SK-N-SH treated with all-trans-retinoic acid at 6 μM for 48 hours (cell line): Measurements from ENCODE around the gene C6orf15.

ENCODE experiments used
- ATAC-seq: fragments of 200-7000 bp; cut with Tn5 transposase; 3 replicates; pipeline ENCODE4 v1.9.1; 2020; ENCODE audit warnings: mild to moderate bottlenecking, moderate library complexity
- ARNTL ChIP-seq: fragments of 450-650 bp; formaldehyde crosslinking; IDR thresholded peaks from 2 replicates; pipeline ENCODE4 v1.5.0; 2020; ENCODE audit warnings: low read depth, mild to moderate bottlenecking, moderate library complexity, borderline replicate concordance
- BACH2 ChIP-seq: fragments of 250-450 bp; sonication (Bioruptor Pico); IDR thresholded peaks from 2 replicates; pipeline ENCODE4 v1.9.0; 2021; ENCODE audit warnings: mild to moderate bottlenecking, borderline replicate concordance
- ESRRG ChIP-seq: fragments of 250-450 bp; sonication (Bioruptor Pico); IDR thresholded peaks from 2 replicates; pipeline ENCODE4 v1.6.1; 2021; ENCODE audit warnings: mild to moderate bottlenecking
- GLIS3 ChIP-seq: fragments of 250-450 bp; sonication (Bioruptor Pico); IDR thresholded peaks from 2 replicates; pipeline ENCODE4 v1.5.0; 2020; ENCODE audit warnings: mild to moderate bottlenecking, moderate library complexity
- ISL1 ChIP-seq: fragments of 250-450 bp; sonication (Bioruptor Pico); IDR thresholded peaks from 2 replicates; pipeline ENCODE4 v2.1.2; 2022; ENCODE audit warnings: mild to moderate bottlenecking, moderate library complexity
- OSR1 ChIP-seq: fragments of 250-450 bp; sonication (Bioruptor Pico); IDR thresholded peaks from 2 replicates; pipeline ENCODE4 v1.8.0; 2022; ENCODE audit warnings: moderate library complexity, mild to moderate bottlenecking, inconsistent platforms
- PPARA ChIP-seq: fragments of 250-450 bp; sonication (Bioruptor Pico); IDR thresholded peaks from 2 replicates; pipeline ENCODE4 v1.5.0; 2020; ENCODE audit warnings: mild to moderate bottlenecking, borderline replicate concordance
- RARB ChIP-seq: fragments of 250-450 bp; sonication (Bioruptor Pico); IDR thresholded peaks from 2 replicates; pipeline ENCODE4 v1.8.0; 2021; ENCODE audit warnings: mild to moderate bottlenecking, moderate library complexity
- TCF4 ChIP-seq: fragments of 250-450 bp; sonication (Bioruptor Pico); IDR thresholded peaks from 2 replicates; pipeline ENCODE4 v1.8.0; 2021; ENCODE audit warnings: mild to moderate bottlenecking, moderate library complexity, borderline replicate concordance
- TOX ChIP-seq: fragments of 250-450 bp; sonication (Bioruptor Pico); IDR thresholded peaks from 2 replicates; pipeline ENCODE4 v1.8.0; 2021; ENCODE audit warnings: mild to moderate bottlenecking, moderate library complexity, borderline replicate concordance
- ZC3H10 ChIP-seq: fragments of 250-450 bp; sonication (Bioruptor Pico); IDR thresholded peaks from 2 replicates; pipeline ENCODE4 v1.5.1; 2021; ENCODE audit warnings: mild to moderate bottlenecking, moderate library complexity
- ZFP3 ChIP-seq: fragments of 250-450 bp; sonication (Bioruptor Pico); IDR thresholded peaks from 2 replicates; pipeline ENCODE4 v1.5.0; 2020; ENCODE audit warnings: mild to moderate bottlenecking, moderate library complexity
- ZNF565 ChIP-seq: fragments of 450-650 bp; formaldehyde crosslinking; conservative IDR thresholded peaks from 2 replicates; pipeline ENCODE4 v1.5.0; 2020; ENCODE audit warnings: low read depth, mild to moderate bottlenecking, moderate library complexity
- ZNF8 ChIP-seq: fragments of 450-650 bp; formaldehyde crosslinking; IDR thresholded peaks from 2 replicates; pipeline ENCODE4 v1.5.0; 2020; ENCODE audit warnings: mild to moderate bottlenecking, moderate library complexity
- TF ChIP-seq, protein P1 (sequence below): fragments of 250-450 bp; sonication (Bioruptor Pico); IDR thresholded peaks from 2 replicates; pipeline ENCODE4 v1.8.0; 2021; ENCODE audit warnings: low read depth, mild to moderate bottlenecking, moderate library complexity, borderline replicate concordance
- TF ChIP-seq, protein P2 (sequence below): fragments of 250-450 bp; sonication (Bioruptor Pico); IDR thresholded peaks from 2 replicates; pipeline ENCODE4 v1.5.1; 2021; ENCODE audit warnings: mild to moderate bottlenecking, moderate library complexity
- TF ChIP-seq, protein P3 (sequence below): fragments of 250-450 bp; sonication (Bioruptor Pico); IDR thresholded peaks from 2 replicates; pipeline ENCODE4 v1.8.0; 2020; ENCODE audit warnings: mild to moderate bottlenecking, moderate library complexity, borderline replicate concordance
- TF ChIP-seq, protein P4 (sequence below): fragments of 250-450 bp; sonication (Bioruptor Pico); IDR thresholded peaks from 2 replicates; pipeline ENCODE4 v1.5.0; 2020; ENCODE audit warnings: mild to moderate bottlenecking, moderate library complexity
- TF ChIP-seq, protein P5 (sequence below): fragments of 250-450 bp; sonication (Bioruptor Pico); IDR thresholded peaks from 2 replicates; pipeline ENCODE4 v1.5.1; 2020; ENCODE audit warnings: low read depth, mild to moderate bottlenecking, moderate library complexity

Gene C6orf15

DNA sequence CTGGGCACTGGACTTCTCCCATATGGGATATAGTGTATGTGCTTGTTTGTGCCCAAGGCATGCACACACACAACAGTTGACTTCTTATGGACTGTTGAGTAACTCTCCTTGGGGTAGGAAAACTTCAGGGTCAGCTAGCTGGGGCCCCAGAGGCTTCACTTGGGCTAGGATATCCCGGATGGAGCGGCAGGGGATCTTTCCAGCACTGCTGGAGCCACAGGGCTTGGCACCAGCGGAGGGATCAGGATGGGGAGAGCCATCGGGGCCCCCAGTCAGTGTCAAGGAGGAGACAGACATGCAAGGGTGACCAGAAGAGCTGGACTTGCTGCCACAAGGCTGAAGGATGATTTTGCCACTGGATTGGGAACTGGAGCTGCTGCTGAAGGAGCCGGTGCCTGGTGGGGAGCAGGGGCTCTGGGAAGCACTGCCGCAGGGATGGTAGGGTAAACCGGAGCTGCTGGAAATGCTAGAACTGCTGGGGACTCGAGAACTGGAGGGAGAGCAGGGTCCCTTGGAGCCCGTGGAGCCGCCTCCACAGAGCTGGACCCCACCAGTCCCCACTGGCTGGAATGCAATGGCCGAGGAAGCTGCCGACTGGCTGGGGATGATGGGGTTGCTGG, 3.7 kb upstream of the C6orf15 start:
- TF ChIP-seq ZFP3 (CRISPR knock-in tag) (no peak), TOX (no peak), BACH2 (no peak), ISL1 (CRISPR knock-in tag) (no peak), ZNF8 (CRISPR knock-in tag) (no peak), ARNTL (CRISPR knock-in tag) (no peak), GLIS3 (CRISPR knock-in tag) (no peak), ZNF565 (CRISPR knock-in tag) (no peak), TCF4 (CRISPR knock-in tag) (no peak), OSR1 (no peak), ESRRG (CRISPR knock-in tag) (no peak), ZC3H10 (CRISPR knock-in tag) (no peak), PPARA (no peak)
- TF ChIP-seq, protein P1, sequence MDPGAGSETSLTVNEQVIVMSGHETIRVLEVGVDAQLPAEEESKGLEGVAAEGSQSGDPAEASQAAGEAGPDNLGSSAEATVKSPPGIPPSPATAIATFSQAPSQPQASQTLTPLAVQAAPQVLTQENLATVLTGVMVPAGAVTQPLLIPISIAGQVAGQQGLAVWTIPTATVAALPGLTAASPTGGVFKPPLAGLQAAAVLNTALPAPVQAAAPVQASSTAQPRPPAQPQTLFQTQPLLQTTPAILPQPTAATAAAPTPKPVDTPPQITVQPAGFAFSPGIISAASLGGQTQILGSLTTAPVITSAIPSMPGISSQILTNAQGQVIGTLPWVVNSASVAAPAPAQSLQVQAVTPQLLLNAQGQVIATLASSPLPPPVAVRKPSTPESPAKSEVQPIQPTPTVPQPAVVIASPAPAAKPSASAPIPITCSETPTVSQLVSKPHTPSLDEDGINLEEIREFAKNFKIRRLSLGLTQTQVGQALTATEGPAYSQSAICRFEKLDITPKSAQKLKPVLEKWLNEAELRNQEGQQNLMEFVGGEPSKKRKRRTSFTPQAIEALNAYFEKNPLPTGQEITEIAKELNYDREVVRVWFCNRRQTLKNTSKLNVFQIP (CRISPR knock-in tag) = no peak
- TF ChIP-seq, protein P2, sequence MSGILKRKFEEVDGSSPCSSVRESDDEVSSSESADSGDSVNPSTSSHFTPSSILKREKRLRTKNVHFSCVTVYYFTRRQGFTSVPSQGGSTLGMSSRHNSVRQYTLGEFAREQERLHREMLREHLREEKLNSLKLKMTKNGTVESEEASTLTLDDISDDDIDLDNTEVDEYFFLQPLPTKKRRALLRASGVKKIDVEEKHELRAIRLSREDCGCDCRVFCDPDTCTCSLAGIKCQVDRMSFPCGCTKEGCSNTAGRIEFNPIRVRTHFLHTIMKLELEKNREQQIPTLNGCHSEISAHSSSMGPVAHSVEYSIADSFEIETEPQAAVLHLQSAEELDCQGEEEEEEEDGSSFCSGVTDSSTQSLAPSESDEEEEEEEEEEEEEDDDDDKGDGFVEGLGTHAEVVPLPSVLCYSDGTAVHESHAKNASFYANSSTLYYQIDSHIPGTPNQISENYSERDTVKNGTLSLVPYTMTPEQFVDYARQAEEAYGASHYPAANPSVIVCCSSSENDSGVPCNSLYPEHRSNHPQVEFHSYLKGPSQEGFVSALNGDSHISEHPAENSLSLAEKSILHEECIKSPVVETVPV (CRISPR knock-in tag) = no peak
- TF ChIP-seq, protein P3, sequence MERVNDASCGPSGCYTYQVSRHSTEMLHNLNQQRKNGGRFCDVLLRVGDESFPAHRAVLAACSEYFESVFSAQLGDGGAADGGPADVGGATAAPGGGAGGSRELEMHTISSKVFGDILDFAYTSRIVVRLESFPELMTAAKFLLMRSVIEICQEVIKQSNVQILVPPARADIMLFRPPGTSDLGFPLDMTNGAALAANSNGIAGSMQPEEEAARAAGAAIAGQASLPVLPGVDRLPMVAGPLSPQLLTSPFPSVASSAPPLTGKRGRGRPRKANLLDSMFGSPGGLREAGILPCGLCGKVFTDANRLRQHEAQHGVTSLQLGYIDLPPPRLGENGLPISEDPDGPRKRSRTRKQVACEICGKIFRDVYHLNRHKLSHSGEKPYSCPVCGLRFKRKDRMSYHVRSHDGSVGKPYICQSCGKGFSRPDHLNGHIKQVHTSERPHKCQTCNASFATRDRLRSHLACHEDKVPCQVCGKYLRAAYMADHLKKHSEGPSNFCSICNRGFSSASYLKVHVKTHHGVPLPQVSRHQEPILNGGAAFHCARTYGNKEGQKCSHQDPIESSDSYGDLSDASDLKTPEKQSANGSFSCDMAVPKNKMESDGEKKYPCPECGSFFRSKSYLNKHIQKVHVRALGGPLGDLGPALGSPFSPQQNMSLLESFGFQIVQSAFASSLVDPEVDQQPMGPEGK (CRISPR knock-in tag) = no peak
- TF ChIP-seq, protein P4, sequence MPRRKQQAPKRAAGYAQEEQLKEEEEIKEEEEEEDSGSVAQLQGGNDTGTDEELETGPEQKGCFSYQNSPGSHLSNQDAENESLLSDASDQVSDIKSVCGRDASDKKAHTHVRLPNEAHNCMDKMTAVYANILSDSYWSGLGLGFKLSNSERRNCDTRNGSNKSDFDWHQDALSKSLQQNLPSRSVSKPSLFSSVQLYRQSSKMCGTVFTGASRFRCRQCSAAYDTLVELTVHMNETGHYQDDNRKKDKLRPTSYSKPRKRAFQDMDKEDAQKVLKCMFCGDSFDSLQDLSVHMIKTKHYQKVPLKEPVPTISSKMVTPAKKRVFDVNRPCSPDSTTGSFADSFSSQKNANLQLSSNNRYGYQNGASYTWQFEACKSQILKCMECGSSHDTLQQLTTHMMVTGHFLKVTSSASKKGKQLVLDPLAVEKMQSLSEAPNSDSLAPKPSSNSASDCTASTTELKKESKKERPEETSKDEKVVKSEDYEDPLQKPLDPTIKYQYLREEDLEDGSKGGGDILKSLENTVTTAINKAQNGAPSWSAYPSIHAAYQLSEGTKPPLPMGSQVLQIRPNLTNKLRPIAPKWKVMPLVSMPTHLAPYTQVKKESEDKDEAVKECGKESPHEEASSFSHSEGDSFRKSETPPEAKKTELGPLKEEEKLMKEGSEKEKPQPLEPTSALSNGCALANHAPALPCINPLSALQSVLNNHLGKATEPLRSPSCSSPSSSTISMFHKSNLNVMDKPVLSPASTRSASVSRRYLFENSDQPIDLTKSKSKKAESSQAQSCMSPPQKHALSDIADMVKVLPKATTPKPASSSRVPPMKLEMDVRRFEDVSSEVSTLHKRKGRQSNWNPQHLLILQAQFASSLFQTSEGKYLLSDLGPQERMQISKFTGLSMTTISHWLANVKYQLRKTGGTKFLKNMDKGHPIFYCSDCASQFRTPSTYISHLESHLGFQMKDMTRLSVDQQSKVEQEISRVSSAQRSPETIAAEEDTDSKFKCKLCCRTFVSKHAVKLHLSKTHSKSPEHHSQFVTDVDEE (CRISPR knock-in tag) = no peak
- TF ChIP-seq, protein P5, sequence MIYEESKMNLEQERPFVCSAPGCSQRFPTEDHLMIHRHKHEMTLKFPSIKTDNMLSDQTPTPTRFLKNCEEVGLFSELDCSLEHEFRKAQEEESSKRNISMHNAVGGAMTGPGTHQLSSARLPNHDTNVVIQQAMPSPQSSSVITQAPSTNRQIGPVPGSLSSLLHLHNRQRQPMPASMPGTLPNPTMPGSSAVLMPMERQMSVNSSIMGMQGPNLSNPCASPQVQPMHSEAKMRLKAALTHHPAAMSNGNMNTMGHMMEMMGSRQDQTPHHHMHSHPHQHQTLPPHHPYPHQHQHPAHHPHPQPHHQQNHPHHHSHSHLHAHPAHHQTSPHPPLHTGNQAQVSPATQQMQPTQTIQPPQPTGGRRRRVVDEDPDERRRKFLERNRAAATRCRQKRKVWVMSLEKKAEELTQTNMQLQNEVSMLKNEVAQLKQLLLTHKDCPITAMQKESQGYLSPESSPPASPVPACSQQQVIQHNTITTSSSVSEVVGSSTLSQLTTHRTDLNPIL (CRISPR knock-in tag) = no peak
- no peak for ATAC-seq

DNA sequence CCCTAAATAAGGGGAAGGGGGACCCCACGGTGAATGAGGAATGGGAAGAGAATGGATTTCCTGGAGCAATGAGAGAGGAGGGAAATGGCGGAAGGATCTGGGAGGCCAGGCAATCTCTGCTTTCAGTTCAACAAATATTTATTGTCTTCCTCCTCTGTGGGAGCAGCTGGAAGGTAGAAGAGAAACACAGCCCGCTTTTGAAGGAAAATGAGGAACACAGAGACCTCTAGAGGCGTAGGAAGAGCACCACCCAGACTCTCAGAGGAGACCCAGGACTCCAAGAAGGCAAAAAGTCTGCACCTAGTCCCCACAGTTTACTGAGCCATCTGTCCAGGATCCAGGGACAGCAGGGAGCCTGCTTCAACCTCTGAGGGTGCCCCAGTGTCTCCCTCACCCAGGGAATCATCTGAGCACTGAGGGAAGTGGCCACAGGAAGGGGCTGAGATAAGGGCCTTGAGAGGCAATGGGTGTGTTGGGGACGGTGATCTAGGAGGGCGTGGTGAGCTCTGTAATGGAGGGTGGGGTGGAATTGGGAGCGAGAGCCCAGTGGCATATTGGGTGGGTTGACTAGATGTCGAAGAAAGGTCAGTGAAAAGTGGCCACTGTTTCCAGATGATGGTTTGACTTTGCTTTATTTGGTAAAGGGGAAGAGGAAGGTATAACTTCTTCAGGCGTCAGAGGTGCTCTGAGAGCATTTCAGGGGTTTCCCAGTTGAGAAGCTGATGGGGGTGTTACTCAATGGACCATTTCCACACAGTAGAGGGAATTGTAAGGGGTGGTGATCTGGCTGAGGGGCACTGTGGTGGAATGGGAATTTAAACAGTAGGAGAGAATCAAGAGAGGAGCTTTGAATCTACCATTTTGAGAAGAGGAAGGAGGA, 2.8 kb upstream of the C6orf15 start:
- ATAC-seq = peak; percentile 89
- TF ChIP-seq, protein P5 (CRISPR knock-in tag) = no peak
- TF ChIP-seq, protein P3 (CRISPR knock-in tag) = no peak
- TF ChIP-seq ESRRG (CRISPR knock-in tag) (no peak), ZNF8 (CRISPR knock-in tag) (no peak), ZFP3 (CRISPR knock-in tag) (no peak), ZC3H10 (CRISPR knock-in tag) (no peak), ZNF565 (CRISPR knock-in tag) (no peak), RARB (CRISPR knock-in tag) (no peak)
- TF ChIP-seq, protein P1 (CRISPR knock-in tag) = no peak
- TF ChIP-seq, protein P4 (CRISPR knock-in tag) = no peak
